Stimulated activated CD8-positive, alpha-beta memory T cell treated with anti-CD3 and anti-CD28 coated beads, Interleukin-15, amount 100 ng/mL, for 24 hours (primary cell): Measurements from ENCODE around the gene FOXJ1.

Experiments
- DNase-seq: peaks from one replicate; pipeline ENCODE4 v3.0.0-alpha.2; 2020; ENCODE audit warnings: low read depth

Gene FOXJ1

GRCh38 chr17:76091526-76092286 is 49.3 kb downstream of the FOXJ1 start:
- no peak for DNase-seq

GRCh38 chr17:76090517-76091129 is 50.4 kb downstream of the FOXJ1 start:
- DNase-seq: no peak

- no peak for DNase-seq
Measured at GRCh38 chr17:76089680-76090516, 51.1 kb downstream of the FOXJ1 start.

GRCh38 chr17:76088868-76089576 is 52.0 kb downstream of the FOXJ1 start:
- DNase-seq: no peak

GRCh38 chr17:76088041-76088867 is 52.8 kb downstream of the FOXJ1 start:
- no peak for DNase-seq

GRCh38 chr17:76087531-76087930 is 53.5 kb downstream of the FOXJ1 start:
- DNase-seq: no peak

- no peak for DNase-seq
Measured at GRCh38 chr17:76086384-76086783, 54.7 kb downstream of the FOXJ1 start.
